GM12874 (cell line): ENCODE data around the gene WTAP.

Experiments used
- TF ChIP-seq, protein P1 (sequence below): IDR thresholded peaks from 2 replicates; pipeline ENCODE4 v1.5.1; 2011; ENCODE audit warnings: low read depth, mild to moderate bottlenecking, control low read depth, low read length, moderate library complexity; ENCODE audit not compliant: insufficient read depth

The WTAP gene

DNA sequence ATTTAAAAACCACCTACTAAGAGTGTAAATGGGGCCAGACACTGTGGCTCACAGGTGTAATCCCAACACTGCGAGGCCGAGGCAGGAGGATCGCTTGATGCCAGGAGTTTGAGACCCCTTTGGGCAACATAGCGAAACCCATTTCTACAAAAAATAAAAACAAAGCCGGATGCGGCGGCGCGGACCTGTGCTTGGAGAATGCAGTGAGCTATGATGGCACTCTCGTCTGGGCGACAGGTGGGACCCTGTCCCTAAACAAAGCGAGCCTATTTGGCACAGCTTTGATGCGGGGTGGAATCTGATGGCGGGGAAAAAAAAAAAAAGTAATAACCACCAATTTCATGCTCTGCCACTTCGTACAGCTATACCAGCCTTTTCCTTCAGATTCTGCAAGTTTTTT lies 61.0 kb downstream of the WTAP start:
- TF ChIP-seq, protein P1, sequence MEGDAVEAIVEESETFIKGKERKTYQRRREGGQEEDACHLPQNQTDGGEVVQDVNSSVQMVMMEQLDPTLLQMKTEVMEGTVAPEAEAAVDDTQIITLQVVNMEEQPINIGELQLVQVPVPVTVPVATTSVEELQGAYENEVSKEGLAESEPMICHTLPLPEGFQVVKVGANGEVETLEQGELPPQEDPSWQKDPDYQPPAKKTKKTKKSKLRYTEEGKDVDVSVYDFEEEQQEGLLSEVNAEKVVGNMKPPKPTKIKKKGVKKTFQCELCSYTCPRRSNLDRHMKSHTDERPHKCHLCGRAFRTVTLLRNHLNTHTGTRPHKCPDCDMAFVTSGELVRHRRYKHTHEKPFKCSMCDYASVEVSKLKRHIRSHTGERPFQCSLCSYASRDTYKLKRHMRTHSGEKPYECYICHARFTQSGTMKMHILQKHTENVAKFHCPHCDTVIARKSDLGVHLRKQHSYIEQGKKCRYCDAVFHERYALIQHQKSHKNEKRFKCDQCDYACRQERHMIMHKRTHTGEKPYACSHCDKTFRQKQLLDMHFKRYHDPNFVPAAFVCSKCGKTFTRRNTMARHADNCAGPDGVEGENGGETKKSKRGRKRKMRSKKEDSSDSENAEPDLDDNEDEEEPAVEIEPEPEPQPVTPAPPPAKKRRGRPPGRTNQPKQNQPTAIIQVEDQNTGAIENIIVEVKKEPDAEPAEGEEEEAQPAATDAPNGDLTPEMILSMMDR = no peak

DNA sequence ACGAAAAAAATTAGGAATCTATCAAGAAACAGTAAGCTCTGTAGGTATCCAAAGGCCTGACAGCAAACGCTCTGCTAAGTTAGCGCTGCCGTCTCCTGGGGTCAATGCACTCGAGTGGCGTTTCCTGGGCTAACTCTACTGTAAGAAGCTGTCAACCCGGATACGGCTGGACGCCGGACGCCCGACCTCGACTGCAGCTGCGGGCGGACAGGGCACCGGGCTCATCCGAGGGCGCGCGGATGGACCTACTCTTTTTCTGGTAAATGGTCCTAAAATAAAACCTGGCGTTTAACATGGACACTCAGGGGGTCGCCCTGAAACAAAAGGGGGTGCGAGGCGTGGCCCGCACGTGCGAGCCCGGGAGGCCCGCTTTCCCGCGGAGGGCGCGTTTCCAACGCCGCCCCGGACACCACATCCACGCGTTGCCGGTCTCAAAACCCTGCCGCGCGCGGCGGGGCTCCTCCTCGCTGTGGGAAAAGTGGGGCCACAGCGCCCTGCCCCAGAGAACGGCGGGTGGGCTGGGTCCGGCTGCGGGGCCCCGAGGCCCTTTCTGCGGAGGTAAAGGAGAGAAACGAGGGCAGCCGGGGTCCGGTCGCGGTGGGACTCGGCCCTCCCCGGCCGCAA lies 61.6 kb downstream of the WTAP start:
- TF ChIP-seq, protein P1 = no peak

DNA sequence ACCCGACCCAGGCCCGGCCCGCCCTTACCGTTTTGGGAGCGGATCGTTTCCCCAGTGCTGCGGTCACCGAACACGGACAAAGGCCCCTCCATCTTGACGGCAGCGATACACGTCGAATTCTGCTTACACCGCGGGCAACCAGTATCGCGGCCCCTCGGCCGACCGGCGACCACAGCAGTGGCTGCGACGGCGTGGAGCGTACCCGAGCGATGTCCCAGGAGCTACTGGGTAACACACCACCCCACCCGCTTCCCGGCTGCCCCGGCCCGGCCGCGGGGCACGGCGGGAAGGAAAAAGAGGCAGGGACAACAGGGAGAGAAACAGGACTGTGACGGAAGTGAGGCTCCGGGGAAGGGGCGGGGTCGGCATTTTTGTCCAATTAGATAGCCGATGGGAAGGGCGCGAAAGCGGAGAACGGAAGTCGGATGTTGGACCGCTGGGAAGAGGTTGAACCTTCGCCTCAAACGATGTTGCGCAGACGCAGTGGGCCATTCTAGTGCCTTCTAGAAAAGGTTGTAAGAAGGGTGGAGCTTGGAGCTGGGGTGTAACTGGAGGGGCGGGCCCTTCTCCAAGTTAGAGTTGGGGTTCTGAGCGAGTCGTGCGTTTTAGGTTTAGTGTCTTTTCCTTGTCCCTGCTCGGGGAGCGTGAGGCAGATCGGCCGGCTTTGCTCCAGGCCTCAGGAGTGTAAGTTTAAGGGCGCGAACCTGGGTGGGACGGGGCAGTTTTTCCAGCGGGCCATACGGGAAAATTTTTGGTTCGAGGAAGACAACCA lies 62.3 kb downstream of the WTAP start, which contains the start of gene TCP1:
Gene TCP1, minus strand, starts transcription at position 226 of the 772 bp plus-strand sequence. Its CDS starts 134 bp downstream, at position 92.
- TF ChIP-seq, protein P1 = no peak

DNA sequence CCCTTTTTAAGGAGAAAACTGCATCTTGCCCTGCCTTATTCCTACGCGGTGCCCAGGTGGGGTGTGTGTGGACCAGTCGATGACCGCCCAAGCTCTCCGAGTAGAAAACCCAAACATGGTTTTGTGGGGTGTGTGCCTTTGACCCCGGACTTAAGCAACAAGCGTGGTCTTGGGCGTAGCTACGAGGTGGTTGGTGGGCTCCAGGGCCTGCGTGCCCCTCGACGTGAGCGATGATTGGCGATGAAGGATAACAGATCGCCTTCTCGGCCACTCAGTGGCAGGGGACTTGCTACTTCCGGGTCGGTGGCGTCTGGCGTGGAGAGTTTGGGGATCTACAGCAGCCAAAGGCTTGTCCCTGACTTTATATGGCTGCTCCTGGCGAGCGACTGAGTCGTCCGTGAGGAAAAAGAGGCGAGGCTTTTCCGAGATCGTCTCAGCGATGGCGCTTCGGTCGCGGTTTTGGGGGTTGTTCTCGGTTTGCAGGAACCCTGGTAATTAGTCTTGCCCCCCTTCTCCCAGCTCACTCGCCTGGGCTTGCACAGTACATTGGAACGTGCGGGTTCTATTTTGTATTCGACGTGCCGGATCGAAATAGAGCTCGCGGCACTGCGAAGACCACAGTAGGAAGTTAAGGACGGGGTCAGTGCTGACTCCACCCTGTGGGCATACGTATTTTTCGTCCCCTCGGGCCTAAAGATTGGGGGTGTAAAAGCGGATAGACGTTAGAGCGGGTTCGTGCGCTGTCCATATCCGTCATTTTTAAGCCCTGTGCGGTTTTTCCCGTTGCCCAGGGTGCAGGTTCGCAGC lies 63.0 kb downstream of the WTAP start, which contains the start of gene MRPL18:
Gene MRPL18, plus strand, starts transcription at position 319 of the 807 bp plus-strand sequence. Its CDS starts 121 bp downstream, at position 440.
- TF ChIP-seq, protein P1 = no peak

DNA sequence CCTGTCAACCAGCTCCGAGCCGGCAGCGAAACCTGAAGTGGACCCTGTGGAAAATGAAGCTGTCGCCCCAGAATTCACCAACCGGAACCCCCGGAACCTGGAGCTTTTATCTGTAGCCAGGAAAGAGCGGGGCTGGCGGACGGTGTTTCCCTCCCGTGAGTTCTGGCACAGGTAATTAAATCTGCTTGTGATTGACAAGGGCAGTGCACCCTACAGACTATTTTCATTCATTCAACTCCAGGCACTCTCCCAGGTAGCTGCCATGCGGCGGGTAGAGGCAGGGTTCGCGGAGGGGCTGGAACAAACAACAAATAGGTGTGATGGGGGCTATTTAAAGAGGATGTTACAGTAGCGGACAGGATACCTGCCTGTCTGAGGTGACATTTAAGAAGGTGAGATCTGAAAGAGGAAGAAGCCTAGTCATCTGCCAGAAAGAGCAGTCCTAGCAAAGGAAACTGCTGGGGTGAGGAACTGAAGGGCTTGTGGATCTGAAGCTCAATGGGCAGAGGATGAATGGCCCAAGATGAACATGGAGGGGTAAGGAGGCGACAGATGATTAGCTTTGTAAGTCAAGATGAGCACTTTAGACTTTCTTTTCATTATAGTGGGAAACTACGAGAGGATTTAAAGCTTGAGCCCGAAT lies 63.8 kb downstream of the WTAP start:
- TF ChIP-seq, protein P1 = no peak

DNA sequence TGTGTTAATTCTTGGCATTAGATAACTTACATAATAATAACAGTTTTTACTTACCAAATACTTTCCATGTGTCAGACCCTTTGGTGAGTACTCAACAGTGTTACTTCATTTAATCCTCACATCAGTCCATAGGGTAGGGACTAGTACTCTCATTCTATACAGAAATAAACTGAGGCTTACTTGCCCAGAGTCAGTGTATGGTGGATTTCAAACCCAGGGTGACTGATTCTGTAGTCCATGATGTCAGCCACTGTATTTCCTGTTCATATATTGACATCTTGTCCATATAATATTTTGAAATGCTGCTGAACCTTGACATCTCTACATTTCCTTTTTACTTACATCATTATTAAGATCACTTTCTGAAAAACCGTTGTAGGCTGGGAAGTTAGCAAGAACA lies 70.2 kb downstream of the WTAP start:
- TF ChIP-seq, protein P1 = no peak
